Endodermal cell (in vitro differentiated cells): ENCODE results near the gene SNX17. TPM values are rescaled to one million over a fixed set of nuclear protein-coding genes. Genes with fewer than 3 reads are reported as not detected.
"Not testable (repeated sequence)": the region's sequence is repeated elsewhere in the genome, so short reads cannot be mapped to it uniquely, and the experiment has no call there.

Experiments used
- DNase-seq: peaks from one replicate; pipeline ENCODE4 v3.0.0-alpha.2; 2017
- H3K27ac ChIP-seq: 2 replicates; pipeline ENCODE4 v1.5.1; 2013; ENCODE audit warnings: mild to moderate bottlenecking, low read depth, low read length, moderate library complexity
- H3K27me3 ChIP-seq: 2 replicates; pipeline ENCODE4 v1.6.1; 2013; ENCODE audit warnings: mild to moderate bottlenecking, low read length, moderate library complexity; ENCODE audit not compliant: insufficient read depth, control insufficient read depth, poor library complexity, severe bottlenecking
- H3K36me3 ChIP-seq: 2 replicates; pipeline ENCODE4 v1.7.0; 2013; ENCODE audit warnings: mild to moderate bottlenecking, low read length, moderate library complexity; ENCODE audit not compliant: control insufficient read depth, insufficient read depth
- H3K4me1 ChIP-seq: one replicate; pipeline ENCODE4 v1.7.0; 2013; ENCODE audit warnings: low read length; ENCODE audit not compliant: control insufficient read depth, insufficient read depth
- H3K4me3 ChIP-seq: 2 replicates; pipeline ENCODE4 v1.5.1; 2013; ENCODE audit warnings: mild to moderate bottlenecking, low read length, moderate library complexity
- H3K9ac ChIP-seq: 2 replicates; pipeline ENCODE4 v1.6.1; 2013; ENCODE audit warnings: mild to moderate bottlenecking, low read length, moderate library complexity; ENCODE audit not compliant: poor library complexity, severe bottlenecking; ENCODE audit errors: extremely low read depth
- H3K9me3 ChIP-seq: 2 replicates; pipeline ENCODE4 v1.6.1; 2013; ENCODE audit warnings: mild to moderate bottlenecking, low read length, moderate library complexity; ENCODE audit not compliant: control insufficient read depth
- H3K27ac Mint-ChIP-seq: 2 replicates; pipeline ENCODE4 v1.8.0; 2020; ENCODE audit warnings: mixed read lengths
- H3K27me3 Mint-ChIP-seq: 2 replicates; pipeline ENCODE4 v1.8.0; 2021; ENCODE audit warnings: mild to moderate bottlenecking, mixed read lengths; ENCODE audit not compliant: insufficient read depth
- H3K36me3 Mint-ChIP-seq: 2 replicates; pipeline ENCODE4 v1.8.0; 2020; ENCODE audit warnings: low read depth, mixed read lengths
- H3K4me1 Mint-ChIP-seq: 2 replicates; pipeline ENCODE4 v1.8.0; 2020; ENCODE audit warnings: mixed read lengths
- H3K4me3 Mint-ChIP-seq: 2 replicates; pipeline ENCODE4 v1.8.0; 2020; ENCODE audit warnings: mild to moderate bottlenecking, moderate library complexity, mixed read lengths
- H3K9me3 Mint-ChIP-seq: 2 replicates; pipeline ENCODE4 v1.8.0; 2020; ENCODE audit warnings: mild to moderate bottlenecking, mixed read lengths
- WGBS, 2 experiments: methylation state at CpG; one replicate each; pipeline versions ENCODE4 v1.1.5 to v1.1.7; 2013; ENCODE audit warnings: missing lambda C conversion rate in 2 of 2, mixed read lengths in 1 of 2; ENCODE audit not compliant: insufficient coverage in 1 of 2, insufficient read length in 1 of 2; 5-methylcytosine and 5-hydroxymethylcytosine counted together
- total RNA-seq, 2 donors: library from RNA; stranded (reverse); fragmentation: NEBNext Ultra II Directional in 1 of 2; extraction: Animal tissue kit (Norgen Biotek cat#: 25700) in 1 of 2; gene quantifications; 2 replicates in 1 of 2; 3 replicates in 1 of 2; pipeline ENCODE4 v1.2.1, GENCODE V29; 2021
- TF ChIP-seq, protein P1 (sequence below): fragments of 200-600 bp; sonication (generic); conservative IDR thresholded peaks from 2 replicates; pipeline ENCODE4 v1.5.0; 2021; ENCODE audit warnings: antibody characterized with exemption, mild to moderate bottlenecking

The SNX17 gene
- total RNA-seq, 2 donors from 2014 or later: 81.2 to 92.6 TPM

DNA sequence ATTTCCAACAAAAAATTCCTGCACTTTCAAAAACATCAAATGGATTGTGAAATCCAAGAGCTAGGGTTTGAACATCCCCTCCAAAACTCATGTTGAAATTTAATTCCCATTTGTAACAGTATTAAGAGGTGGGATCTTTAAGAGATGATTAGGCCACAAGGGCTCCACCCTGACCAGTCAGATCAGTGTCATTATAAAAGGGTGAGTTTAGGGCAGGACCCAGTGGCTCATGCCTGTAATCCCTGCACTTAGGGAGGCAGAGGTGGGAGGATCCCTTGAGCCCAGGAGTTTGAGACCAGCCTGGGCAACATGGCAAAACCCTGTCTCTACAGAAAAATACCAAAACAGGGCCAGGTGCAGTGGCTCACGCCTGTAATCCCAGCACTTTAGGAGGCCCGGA, 22.8 kb upstream of the SNX17 start:
- Mint-ChIP-seq H3K9me3 (no peaks in the 10 kb centered on the region), H3K4me1 (peaks cover under 1% of the 10 kb centered on the region), H3K4me3 (no peak overlapping the region), H3K27me3 (no peaks in the 10 kb centered on the region), H3K36me3 (peaks cover 25% of the 10 kb centered on the region), H3K27ac (no peak overlapping the region)
- Histone ChIP-seq H3K4me1 (no peaks in the 10 kb centered on the region), H3K9ac (no peak overlapping the region), H3K9me3 (no peaks in the 10 kb centered on the region), H3K27ac (no peak overlapping the region), H3K36me3 (peaks cover 10% of the 10 kb centered on the region), H3K4me3 (no peak overlapping the region), H3K27me3 (no peaks in the 10 kb centered on the region)
- 90 to 95% methylated on average over 2 of the region's 2 CpGs for WGBS, 2 experiments
- no peak for DNase-seq
- TF ChIP-seq, protein P1, sequence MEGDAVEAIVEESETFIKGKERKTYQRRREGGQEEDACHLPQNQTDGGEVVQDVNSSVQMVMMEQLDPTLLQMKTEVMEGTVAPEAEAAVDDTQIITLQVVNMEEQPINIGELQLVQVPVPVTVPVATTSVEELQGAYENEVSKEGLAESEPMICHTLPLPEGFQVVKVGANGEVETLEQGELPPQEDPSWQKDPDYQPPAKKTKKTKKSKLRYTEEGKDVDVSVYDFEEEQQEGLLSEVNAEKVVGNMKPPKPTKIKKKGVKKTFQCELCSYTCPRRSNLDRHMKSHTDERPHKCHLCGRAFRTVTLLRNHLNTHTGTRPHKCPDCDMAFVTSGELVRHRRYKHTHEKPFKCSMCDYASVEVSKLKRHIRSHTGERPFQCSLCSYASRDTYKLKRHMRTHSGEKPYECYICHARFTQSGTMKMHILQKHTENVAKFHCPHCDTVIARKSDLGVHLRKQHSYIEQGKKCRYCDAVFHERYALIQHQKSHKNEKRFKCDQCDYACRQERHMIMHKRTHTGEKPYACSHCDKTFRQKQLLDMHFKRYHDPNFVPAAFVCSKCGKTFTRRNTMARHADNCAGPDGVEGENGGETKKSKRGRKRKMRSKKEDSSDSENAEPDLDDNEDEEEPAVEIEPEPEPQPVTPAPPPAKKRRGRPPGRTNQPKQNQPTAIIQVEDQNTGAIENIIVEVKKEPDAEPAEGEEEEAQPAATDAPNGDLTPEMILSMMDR: no peak

DNA sequence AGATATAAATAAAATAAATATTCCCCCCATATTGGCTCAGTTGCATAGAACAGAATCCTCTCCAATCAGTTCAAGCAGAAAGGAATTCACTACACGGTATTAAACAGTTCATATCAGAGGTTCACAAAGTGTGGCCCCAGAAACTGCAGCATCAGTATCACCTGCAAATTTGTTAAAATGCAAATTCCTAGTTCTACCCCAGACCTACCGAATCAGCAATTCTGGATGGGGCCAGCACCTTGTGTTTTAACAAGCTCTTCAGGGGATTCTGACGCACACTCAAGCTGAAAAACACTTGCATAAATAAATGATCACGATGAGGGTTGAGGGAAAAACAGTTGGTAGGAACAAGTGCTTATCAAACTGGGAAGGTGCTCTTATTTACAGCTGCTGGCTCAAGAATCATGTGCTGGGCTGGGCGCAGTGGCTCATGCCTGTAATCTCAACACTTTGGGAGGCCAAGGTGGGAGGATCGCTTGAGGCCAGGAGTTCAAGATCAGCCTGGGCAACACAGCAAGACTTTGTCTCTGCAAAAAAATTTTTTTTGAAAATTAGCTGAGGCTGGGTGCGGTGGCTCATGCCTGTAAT, 20.2 kb upstream of the SNX17 start:
- H3K4me3 ChIP-seq: no peak overlapping the region
- H3K36me3 Mint-ChIP-seq: peaks cover 17% of the 10 kb centered on the region
- no peak overlapping the region for H3K9ac ChIP-seq
- no peaks in the 10 kb centered on the region for H3K36me3 ChIP-seq
- TF ChIP-seq, protein P1: no peak
- no peaks in the 10 kb centered on the region for H3K9me3 Mint-ChIP-seq
- H3K9me3 ChIP-seq: no peaks in the 10 kb centered on the region
- no peaks in the 10 kb centered on the region for H3K27me3 Mint-ChIP-seq
- H3K27me3 ChIP-seq: no peaks in the 10 kb centered on the region
- H3K27ac Mint-ChIP-seq: no peak overlapping the region
- no peak for DNase-seq
- H3K27ac ChIP-seq: no peak overlapping the region
- WGBS, 2 experiments: 94 to 97% methylated on average over 7 of the region's 7 CpGs
- H3K4me1 Mint-ChIP-seq: peaks cover 12% of the 10 kb centered on the region
- no peak overlapping the region for H3K4me3 Mint-ChIP-seq
- no peaks in the 10 kb centered on the region for H3K4me1 ChIP-seq

DNA sequence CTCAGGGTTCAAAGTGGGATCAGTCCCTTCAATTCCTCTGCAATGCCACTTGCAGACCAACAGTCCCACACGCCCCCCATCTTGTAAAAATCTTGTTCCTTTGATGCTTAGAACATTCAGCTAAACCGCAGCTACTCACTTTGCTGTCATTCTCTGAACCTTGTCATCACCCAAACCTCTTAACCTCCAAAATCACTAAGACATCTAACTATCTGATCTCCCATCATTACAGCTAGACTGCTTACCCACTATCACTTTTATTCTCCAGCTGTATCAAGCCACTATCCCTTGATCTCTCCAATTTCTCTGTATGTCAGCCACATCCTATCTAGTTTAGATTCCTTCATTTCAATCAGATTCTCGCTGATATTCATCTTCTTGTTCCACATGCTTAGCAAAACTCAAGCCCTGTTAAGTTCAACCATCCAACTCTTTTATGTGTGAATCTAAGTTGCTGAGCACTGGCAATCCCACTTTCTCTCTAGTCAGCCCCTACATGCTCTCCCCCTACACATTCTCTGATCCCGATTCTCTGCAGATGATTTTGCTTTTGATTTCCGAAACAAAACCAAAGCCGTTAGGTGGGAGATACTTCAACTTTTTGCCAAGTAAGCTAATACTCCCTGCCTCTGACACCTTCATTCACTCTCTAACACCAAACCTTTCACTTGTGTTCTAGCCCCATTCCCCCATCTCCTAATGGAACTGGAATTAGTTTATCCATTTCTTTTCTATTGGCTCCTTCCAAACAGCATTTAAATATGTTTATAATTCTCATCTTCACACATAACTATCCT, 18.4 kb upstream of the SNX17 start:
- Histone ChIP-seq H3K27ac (no peak overlapping the region), H3K4me3 (no peak overlapping the region), H3K36me3 (no peaks in the 10 kb centered on the region), H3K4me1 (no peaks in the 10 kb centered on the region), H3K9ac (no peak overlapping the region), H3K27me3 (no peaks in the 10 kb centered on the region), H3K9me3 (no peaks in the 10 kb centered on the region)
- Mint-ChIP-seq H3K27ac (no peak overlapping the region), H3K36me3 (peaks cover 18% of the 10 kb centered on the region), H3K27me3 (no peaks in the 10 kb centered on the region), H3K4me1 (peaks cover 17% of the 10 kb centered on the region), H3K9me3 (peaks cover under 1% of the 10 kb centered on the region), H3K4me3 (no peak overlapping the region)
- TF ChIP-seq, protein P1: no peak
- DNase-seq: no peak
- WGBS, 2 experiments: 93 to 94% methylated on average over 6 of the region's 6 CpGs

DNA sequence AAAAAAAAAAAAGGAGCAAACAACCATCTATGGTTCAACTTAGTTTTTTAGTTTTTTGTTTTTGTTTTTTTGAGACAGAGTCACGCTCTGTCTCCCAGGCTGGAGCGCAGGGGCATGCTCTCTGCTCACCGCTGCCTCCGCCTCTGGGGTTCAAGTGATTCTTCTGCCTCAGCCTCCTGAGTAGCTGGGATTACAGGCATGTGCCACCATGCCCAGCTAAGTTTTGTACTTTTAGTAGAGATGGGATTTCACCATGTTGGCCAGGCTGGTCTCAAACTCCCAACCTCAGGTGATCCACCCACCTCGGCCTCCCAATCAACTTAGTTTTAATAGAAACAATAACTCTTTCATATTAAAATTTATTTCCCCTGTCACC, 17.0 kb upstream of the SNX17 start:
- WGBS, 2 experiments: 96 to 100% methylated on average over 2 to 5 of the region's 5 CpGs
- DNase-seq, H3K27me3 ChIP-seq, H3K36me3 ChIP-seq, H3K27ac ChIP-seq, H3K9ac ChIP-seq, H3K9me3 Mint-ChIP-seq, H3K4me1 ChIP-seq, H3K27me3 Mint-ChIP-seq, H3K9me3 ChIP-seq, H3K4me3 ChIP-seq: not testable (repeated sequence)
- H3K4me3 Mint-ChIP-seq: peak overlapping the region; percentile 94
- H3K36me3 Mint-ChIP-seq: peaks cover 22% of the 10 kb centered on the region
- peak overlapping the region; percentile 25 for H3K27ac Mint-ChIP-seq
- H3K4me1 Mint-ChIP-seq: peaks cover 20% of the 10 kb centered on the region
